Karpas-422 (cell line): ENCODE data around the gene SMIM44. TPM values are rescaled to one million over a fixed set of nuclear protein-coding genes. Genes with fewer than 3 reads are reported as not detected.
A peak's percentile ranks its signal among the peaks of the same experiment; 100 is the strongest.

Source experiments
- DNase-seq: peaks from one replicate; pipeline ENCODE4 v3.0.0-alpha.2; 2015
- H2AFZ ChIP-seq: fragments of 200-600 bp; sonication (generic); 2 replicates; pipeline ENCODE4 v1.6.1; 2014; ENCODE audit warnings: antibody characterized with exemption, low read length, mixed read lengths
- H3K27ac ChIP-seq: fragments of 200-600 bp; sonication (generic); 2 replicates; pipeline ENCODE4 v1.5.1; 2014; ENCODE audit warnings: mild to moderate bottlenecking, low read length, moderate library complexity
- H3K27me3 ChIP-seq: fragments of 200-600 bp; sonication (generic); 2 replicates; pipeline ENCODE4 v1.6.1; 2014; ENCODE audit warnings: low read length, mixed read lengths
- H3K36me3 ChIP-seq: fragments of 200-600 bp; sonication (generic); 2 replicates; pipeline ENCODE4 v1.6.1; 2014; ENCODE audit warnings: low read length, mixed read lengths; ENCODE audit not compliant: insufficient read depth
- H3K4me1 ChIP-seq: fragments of 200-600 bp; sonication (generic); 2 replicates; pipeline ENCODE4 v1.6.1; 2014; ENCODE audit warnings: mild to moderate bottlenecking, low read length, mixed read lengths
- H3K4me2 ChIP-seq: fragments of 200-600 bp; sonication (generic); 2 replicates; pipeline ENCODE4 v1.6.1; 2014; ENCODE audit warnings: low read length, low read depth, mild to moderate bottlenecking; ENCODE audit not compliant: poor library complexity, severe bottlenecking
- H3K4me3 ChIP-seq: fragments of 200-600 bp; sonication (generic); 2 replicates; pipeline ENCODE4 v1.5.1; 2014; ENCODE audit warnings: mild to moderate bottlenecking, antibody characterized with exemption, low read length, mixed read lengths
- H3K79me2 ChIP-seq: fragments of 200-600 bp; sonication (generic); 2 replicates; pipeline ENCODE4 v1.6.1; 2014; ENCODE audit warnings: mild to moderate bottlenecking, low read length, mixed read lengths
- H3K9ac ChIP-seq: fragments of 200-600 bp; sonication (generic); 2 replicates; pipeline ENCODE4 v1.6.0; 2014; ENCODE audit warnings: low read length
- H3K9me2 ChIP-seq: fragments of 200-600 bp; sonication (generic), shearing (Covaris generic); replicated peaks from 2 replicates; pipeline ENCODE4 v1.6.0; 2014; ENCODE audit warnings: mild to moderate bottlenecking, low read length, moderate library complexity; ENCODE audit not compliant: insufficient read depth
- H3K9me3 ChIP-seq: fragments of 300-700, 200-600 bp; sonication (generic); 2 replicates; pipeline ENCODE4 v1.6.1; 2014; ENCODE audit warnings: low read length, mixed read lengths
- H4K20me1 ChIP-seq: fragments of 200-600 bp; sonication (generic); 2 replicates; pipeline ENCODE4 v1.6.1; 2014; ENCODE audit warnings: mild to moderate bottlenecking, antibody characterized with exemption, low read length, low read depth; ENCODE audit not compliant: insufficient read depth
- total RNA-seq: library from RNA; depleted of rRNA; stranded (reverse); fragments of >200 nt; shearing (Covaris generic); gene quantifications from 2 replicates; pipeline ENCODE4 v1.2.3, GENCODE V29; 2014; ENCODE audit warnings: low replicate concordance

Gene SMIM44
- total RNA-seq, 1 experiment from 2014 or later = not detected

GRCh38 chr19:3492131-3492839 is 9.0 kb upstream of the SMIM44 start:
- Histone ChIP-seq H3K9me2 (no peaks in the 10 kb centered on the region), H2AFZ (no peak overlapping the region), H3K9ac (no peak overlapping the region), H3K79me2 (peaks cover 4% of the 10 kb centered on the region), H3K36me3 (no peaks in the 10 kb centered on the region), H3K4me1 (no peaks in the 10 kb centered on the region), H3K9me3 (no peaks in the 10 kb centered on the region), H4K20me1 (no peaks in the 10 kb centered on the region), H3K4me3 (no peak overlapping the region), H3K27me3 (no peaks in the 10 kb centered on the region), H3K4me2 (no peak overlapping the region), H3K27ac (no peak overlapping the region)
- DNase-seq = no peak

DNA sequence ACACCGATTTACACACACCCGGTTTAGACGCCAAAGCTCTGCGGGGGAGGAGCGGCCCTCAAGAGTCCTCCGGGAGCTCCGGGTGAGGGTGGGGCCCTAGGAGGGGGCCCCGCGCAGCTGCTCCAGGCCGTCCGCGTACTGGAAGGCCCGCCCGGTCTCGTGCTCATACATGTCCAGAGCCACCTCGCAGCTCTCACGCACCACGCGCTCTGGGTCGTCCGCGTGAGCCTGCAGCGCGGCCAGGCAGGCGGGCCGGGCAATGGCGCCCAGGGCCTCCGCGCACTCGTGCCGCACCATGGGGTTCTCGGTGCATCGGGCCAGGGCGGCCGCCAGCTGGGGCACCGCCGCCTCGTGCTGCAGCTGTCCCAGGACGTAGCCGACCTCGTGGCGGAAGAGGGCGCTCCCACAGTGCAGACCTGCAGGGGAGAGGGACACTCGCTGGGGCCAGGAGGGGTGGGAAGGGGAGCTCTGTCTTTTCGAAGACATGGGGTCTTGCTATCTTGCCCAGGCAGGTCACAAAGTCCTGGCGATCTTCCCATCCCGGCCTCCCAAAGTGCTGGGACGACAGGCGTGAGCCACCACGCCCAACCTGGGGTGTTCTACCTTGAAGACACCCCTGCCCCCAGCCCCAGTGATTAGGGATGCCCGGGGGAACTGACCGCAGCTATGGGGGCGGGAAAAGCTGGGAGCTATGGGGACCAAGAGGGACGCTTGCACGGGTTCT is 8.3 kb upstream of the SMIM44 start:
- Histone ChIP-seq H3K36me3 (no peaks in the 10 kb centered on the region), H2AFZ (no peak overlapping the region), H3K27ac (no peak overlapping the region), H3K4me3 (no peak overlapping the region), H3K27me3 (no peaks in the 10 kb centered on the region), H3K4me1 (no peaks in the 10 kb centered on the region), H3K4me2 (no peak overlapping the region), H3K9me3 (no peaks in the 10 kb centered on the region), H4K20me1 (no peaks in the 10 kb centered on the region), H3K9me2 (no peaks in the 10 kb centered on the region), H3K9ac (no peak overlapping the region), H3K79me2 (no peaks in the 10 kb centered on the region)
- no peak for DNase-seq

DNA sequence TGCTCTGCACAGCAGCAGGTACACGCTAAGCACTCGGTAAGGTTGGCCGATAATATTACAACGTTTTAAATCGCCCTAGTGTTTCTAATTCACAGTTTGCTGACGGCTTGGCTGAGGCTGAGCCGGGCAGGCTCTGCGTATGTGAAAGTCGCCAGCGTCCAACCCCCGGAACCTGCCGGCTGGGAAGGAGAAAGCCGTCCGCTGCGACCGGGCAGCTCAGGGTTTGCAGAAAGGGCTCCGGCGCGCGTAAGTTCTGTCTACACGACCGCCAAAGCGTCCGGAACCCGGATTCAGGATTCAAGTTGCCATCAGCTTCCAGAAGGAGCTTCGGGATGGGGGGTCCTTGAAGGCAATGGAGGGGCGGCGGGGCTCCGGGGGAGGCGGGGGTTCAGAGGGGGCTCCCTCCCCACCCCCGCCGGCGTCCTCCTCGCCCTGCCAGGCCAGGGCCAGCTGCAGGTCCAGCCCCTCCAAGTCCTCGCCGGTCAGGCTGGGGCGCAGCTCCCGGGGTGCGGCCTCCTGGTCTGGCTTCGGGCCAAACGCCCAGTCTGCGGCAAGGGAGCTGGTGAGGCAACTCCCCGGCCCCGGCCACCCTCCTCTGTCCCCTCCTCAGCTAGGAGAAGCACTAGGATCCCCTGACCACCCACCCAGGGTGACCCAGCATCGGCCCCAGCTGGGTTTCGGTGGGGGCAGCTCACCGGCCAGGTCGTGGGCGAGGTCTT is 575 bp downstream of the SMIM44 start:
- peak overlapping the region; percentile 96 for H3K27ac ChIP-seq
- no peak overlapping the region for H3K4me3 ChIP-seq
- no peak for DNase-seq
- no peaks in the 10 kb centered on the region for H4K20me1 ChIP-seq
- H3K79me2 ChIP-seq = no peaks in the 10 kb centered on the region
- H3K9me2 ChIP-seq = no peaks in the 10 kb centered on the region
- H3K4me1 ChIP-seq = peaks cover 29% of the 10 kb centered on the region
- no peak overlapping the region for H2AFZ ChIP-seq
- H3K9ac ChIP-seq = no peak overlapping the region
- H3K4me2 ChIP-seq = peak overlapping the region; percentile 61
- H3K9me3 ChIP-seq = no peaks in the 10 kb centered on the region
- no peaks in the 10 kb centered on the region for H3K36me3 ChIP-seq
- no peaks in the 10 kb centered on the region for H3K27me3 ChIP-seq

GRCh38 chr19:3481241-3482090 is 1.8 kb downstream of the SMIM44 start:
- no peaks in the 10 kb centered on the region for H3K9me2 ChIP-seq
- no peaks in the 10 kb centered on the region for H3K9me3 ChIP-seq
- H3K4me1 ChIP-seq = peaks cover 29% of the 10 kb centered on the region
- H3K9ac ChIP-seq = peak overlapping the region; percentile 59
- no peaks in the 10 kb centered on the region for H4K20me1 ChIP-seq
- no peaks in the 10 kb centered on the region for H3K27me3 ChIP-seq
- H3K79me2 ChIP-seq = no peaks in the 10 kb centered on the region
- H3K27ac ChIP-seq = peak overlapping the region; percentile 96
- peak overlapping the region; percentile 11; the same call in 1 of the 2 replicates for H3K4me3 ChIP-seq
- DNase-seq = peak; percentile 88
- peak overlapping the region; percentile 61 for H3K4me2 ChIP-seq
- H2AFZ ChIP-seq = peak overlapping the region; percentile 65
- no peaks in the 10 kb centered on the region for H3K36me3 ChIP-seq

DNA sequence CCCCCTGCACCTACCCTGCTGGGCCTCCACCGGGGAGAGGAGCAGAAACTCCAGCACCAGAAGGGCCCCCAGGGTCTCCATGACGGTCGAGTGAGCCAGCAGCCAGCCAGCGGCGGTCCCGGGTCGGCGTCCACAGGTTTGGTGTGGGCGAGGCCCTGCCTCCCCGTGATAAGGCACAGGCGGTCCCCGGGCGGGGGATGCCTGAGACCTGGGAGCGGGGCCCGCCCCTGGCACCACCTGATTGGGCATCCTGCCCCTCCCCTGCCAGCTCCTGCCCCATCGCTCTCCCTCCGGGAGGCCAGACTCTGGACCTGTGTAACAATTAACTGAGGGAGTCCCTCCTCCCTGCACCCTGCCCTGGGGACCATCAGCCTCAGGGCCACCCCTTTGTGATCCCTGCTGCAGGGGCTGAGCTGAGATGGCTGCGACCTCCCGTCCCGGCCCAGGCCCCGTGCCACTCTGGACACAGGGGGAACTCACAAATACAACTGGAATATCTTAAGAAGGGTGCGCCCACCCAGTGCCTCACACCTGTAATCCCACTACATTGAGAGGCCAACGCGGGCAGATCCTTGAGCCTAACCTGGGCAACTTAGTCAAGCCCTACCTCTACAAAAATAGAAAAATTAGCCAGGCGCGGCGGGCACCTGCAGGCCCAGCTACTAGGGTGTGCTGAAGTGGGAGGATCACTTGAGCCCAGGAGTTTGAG is 2.7 kb downstream of the SMIM44 start, which contains the start of gene SMIM24:
TSS of gene SMIM24 (minus strand) at position 143 of the 709 bp plus-strand sequence. CDS start at position 81, 62 bp downstream.
- Histone ChIP-seq H2AFZ (peak within 1 kb of the TSS; percentile 65; the same call in 1 of the 2 replicates), H3K4me1 (peaks cover 29% of the 10 kb centered on the region), H3K4me3 (peak within 1 kb of the TSS; percentile 11; the same call in 1 of the 2 replicates), H3K27me3 (no peaks in the 10 kb centered on the region), H3K27ac (peak within 1 kb of the TSS; percentile 96), H4K20me1 (no peaks in the 10 kb centered on the region), H3K9ac (peak within 1 kb of the TSS; percentile 59), H3K9me2 (no peaks in the 10 kb centered on the region), H3K79me2 (no peaks in the 10 kb centered on the region), H3K36me3 (no peaks in the 10 kb centered on the region), H3K4me2 (peak within 1 kb of the TSS; percentile 61), H3K9me3 (no peaks in the 10 kb centered on the region)
- DNase-seq = peak; percentile 83

GRCh38 chr19:3479834-3480215 is 3.4 kb downstream of the SMIM44 start:
- no peak overlapping the region for H3K4me2 ChIP-seq
- H3K9me2 ChIP-seq = no peaks in the 10 kb centered on the region
- peak overlapping the region; percentile 96 for H3K27ac ChIP-seq
- H3K27me3 ChIP-seq = no peaks in the 10 kb centered on the region
- H3K4me3 ChIP-seq = no peak overlapping the region
- H3K79me2 ChIP-seq = no peaks in the 10 kb centered on the region
- H2AFZ ChIP-seq = no peak overlapping the region
- H3K9me3 ChIP-seq = no peaks in the 10 kb centered on the region
- no peak overlapping the region for H3K9ac ChIP-seq
- peak; percentile 73 for DNase-seq
- no peaks in the 10 kb centered on the region for H3K36me3 ChIP-seq
- no peaks in the 10 kb centered on the region for H4K20me1 ChIP-seq
- H3K4me1 ChIP-seq = peaks cover 29% of the 10 kb centered on the region

DNA sequence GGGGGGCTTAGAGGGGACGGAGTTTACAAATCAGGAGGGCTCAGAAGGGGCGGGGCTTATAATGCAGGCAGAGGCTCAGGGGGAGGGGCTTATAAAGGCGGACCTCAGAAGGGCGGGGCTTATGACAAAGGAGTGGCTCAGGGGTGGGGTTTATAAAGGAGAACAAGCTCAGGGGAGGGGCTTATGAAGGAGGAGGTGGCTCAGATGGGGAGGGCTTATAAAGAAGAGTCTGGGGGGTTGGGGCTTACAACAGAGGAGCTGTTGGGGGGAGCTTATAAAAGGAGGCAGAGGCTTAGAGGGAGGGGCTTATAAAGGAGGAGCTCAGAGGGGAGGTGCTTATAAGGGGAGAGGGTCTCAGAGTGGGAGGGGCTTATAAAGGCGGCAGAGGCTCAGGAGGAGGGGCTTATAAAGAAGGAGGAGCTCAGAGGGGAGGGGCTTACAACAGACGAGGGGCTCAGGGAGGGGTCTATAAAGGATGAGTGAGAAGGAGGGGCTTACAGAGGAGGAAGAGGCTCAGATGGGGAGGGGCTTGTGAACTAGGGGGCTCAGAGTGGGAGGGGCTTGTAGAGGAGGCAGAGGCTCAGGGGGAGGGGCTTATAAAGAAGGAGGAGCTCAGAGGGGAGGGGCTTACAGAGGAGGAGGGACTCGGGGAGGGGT is 3.9 kb downstream of the SMIM44 start:
- Histone ChIP-seq H3K9me2 (no peaks in the 10 kb centered on the region), H4K20me1 (no peaks in the 10 kb centered on the region), H3K4me3 (no peak overlapping the region), H3K36me3 (no peaks in the 10 kb centered on the region), H3K9ac (no peak overlapping the region), H3K27me3 (no peaks in the 10 kb centered on the region), H3K4me1 (peaks cover 29% of the 10 kb centered on the region), H3K27ac (peak overlapping the region; percentile 96; the same call in 1 of the 2 replicates), H2AFZ (no peak overlapping the region), H3K9me3 (no peaks in the 10 kb centered on the region), H3K79me2 (no peaks in the 10 kb centered on the region), H3K4me2 (no peak overlapping the region)
- peak; percentile 89 for DNase-seq
